ENCODE results near the gene APOA5. TPM values are rescaled to one million over a fixed set of nuclear protein-coding genes. Genes with fewer than 3 reads are reported as not detected.
A peak's percentile ranks its signal among the peaks of the same experiment; 100 is the strongest.

Gene APOA5
- polyA plus RNA-seq, 3 donors = not detected

DNA sequence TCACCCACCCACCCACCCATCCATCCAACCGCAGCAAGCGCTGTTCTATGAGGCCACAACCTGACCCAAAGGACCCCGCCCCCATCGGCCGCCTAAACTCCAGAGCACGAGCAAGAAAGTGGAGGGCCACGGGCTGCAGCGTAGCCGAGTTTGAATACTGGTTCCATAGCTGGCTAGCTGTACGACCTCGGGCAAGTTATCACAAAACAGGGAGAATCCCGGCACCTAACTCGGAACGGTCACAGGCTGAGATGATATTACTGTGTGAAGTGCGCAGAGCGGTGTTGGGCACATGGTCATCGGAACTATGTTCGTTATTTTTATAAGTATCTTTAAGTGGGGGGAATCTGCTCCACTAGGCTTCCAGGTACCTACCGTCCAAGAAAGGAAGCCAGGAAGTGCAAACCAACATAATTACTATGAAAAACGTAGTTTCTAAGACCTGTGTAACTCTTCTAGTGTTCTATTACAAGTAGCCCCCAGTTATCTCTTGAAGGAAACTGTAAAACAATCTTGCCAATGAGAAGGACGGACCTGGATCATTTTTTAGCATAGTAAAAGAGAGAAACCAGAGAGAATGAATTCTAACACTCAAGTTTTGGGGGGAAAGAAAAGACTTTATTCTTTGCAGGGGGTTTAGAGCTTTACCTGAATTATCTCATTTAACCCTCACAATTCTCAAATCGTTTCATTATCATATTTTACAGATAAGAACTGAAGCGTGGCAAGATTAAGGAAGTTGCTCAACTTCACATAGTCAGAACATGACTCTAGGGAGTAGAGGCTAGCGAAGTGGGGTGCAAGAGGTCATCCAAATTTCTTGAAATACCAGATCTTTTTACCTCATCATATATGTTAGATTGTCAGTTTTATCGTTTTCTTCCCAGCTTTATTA, 18.2 kb downstream of the APOA5 start:
- under 1% methylated on average over 13 of the region's 25 CpGs for WGBS (ENCODE audit: insufficient coverage)
- peak overlapping the region; percentile 81 for H3K9ac ChIP-seq (ENCODE audit: insufficient read depth, low read length, poor library complexity, severe bottlenecking)
- peaks cover 41% of the 10 kb centered on the region for H3K4me1 Mint-ChIP-seq
- H2AFZ ChIP-seq (ENCODE audit: insufficient read depth, low read depth, low read length, poor library complexity, severe bottlenecking) = peak overlapping the region; percentile 98
- TF ChIP-seq, protein P1, sequence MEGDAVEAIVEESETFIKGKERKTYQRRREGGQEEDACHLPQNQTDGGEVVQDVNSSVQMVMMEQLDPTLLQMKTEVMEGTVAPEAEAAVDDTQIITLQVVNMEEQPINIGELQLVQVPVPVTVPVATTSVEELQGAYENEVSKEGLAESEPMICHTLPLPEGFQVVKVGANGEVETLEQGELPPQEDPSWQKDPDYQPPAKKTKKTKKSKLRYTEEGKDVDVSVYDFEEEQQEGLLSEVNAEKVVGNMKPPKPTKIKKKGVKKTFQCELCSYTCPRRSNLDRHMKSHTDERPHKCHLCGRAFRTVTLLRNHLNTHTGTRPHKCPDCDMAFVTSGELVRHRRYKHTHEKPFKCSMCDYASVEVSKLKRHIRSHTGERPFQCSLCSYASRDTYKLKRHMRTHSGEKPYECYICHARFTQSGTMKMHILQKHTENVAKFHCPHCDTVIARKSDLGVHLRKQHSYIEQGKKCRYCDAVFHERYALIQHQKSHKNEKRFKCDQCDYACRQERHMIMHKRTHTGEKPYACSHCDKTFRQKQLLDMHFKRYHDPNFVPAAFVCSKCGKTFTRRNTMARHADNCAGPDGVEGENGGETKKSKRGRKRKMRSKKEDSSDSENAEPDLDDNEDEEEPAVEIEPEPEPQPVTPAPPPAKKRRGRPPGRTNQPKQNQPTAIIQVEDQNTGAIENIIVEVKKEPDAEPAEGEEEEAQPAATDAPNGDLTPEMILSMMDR (IDR thresholded peaks at IDR 0.05) = no peak
- H3K27me3 ChIP-seq (ENCODE audit: control insufficient read depth in 2 of 2, insufficient read depth in 2 of 2, low read length in 2 of 2) = no peaks in the 10 kb centered on the region
- DNase-seq = peak; percentile 46 to 65 (median 65)
- H3K4me3 ChIP-seq (replicated peaks in 1 of 3; ENCODE audit: low read depth in 2 of 3, low read length in 3 of 3) = peak overlapping the region; percentile 86 to 98 (median 93)
- H3K79me2 ChIP-seq (ENCODE audit: insufficient read depth, low read length) = peaks cover 37% of the 10 kb centered on the region
- peaks cover 12% of the 10 kb centered on the region for H4K20me1 ChIP-seq (ENCODE audit: insufficient read depth, low read length)
- peaks cover 14 to 40% of the 10 kb centered on the region in 2 donors for H3K36me3 ChIP-seq (replicated peaks in 1 of 2; ENCODE audit: control insufficient read depth in 1 of 2, insufficient read depth in 2 of 2, low read length in 2 of 2)
- H3K4me3 Mint-ChIP-seq = peak overlapping the region; percentile 92 to 97
- H3K4me1 ChIP-seq (ENCODE audit: control insufficient read depth in 1 of 2, insufficient read depth in 2 of 2, low read length in 2 of 2) = peaks cover 36 to 49% of the 10 kb centered on the region in 2 donors
- H3K27me3 Mint-ChIP-seq (ENCODE audit: low read depth in 3 of 3) = peaks cover 0 to 5% (median 0%) of the 10 kb centered on the region in 3 donors
- peak overlapping the region; percentile 59 to 91 for H3K27ac ChIP-seq (ENCODE audit: low read depth in 1 of 2, low read length in 2 of 2)
- peak overlapping the region; percentile 99 for H3K4me2 ChIP-seq (replicated peaks; ENCODE audit: extremely low read depth, low read length, poor library complexity, severe bottlenecking)
- H3K27ac Mint-ChIP-seq = peak overlapping the region; percentile 87 to 98 (median 94)
- no peaks in the 10 kb centered on the region for H3K9me3 Mint-ChIP-seq
- H3K9me3 ChIP-seq (replicated peaks in 1 of 2; ENCODE audit: control insufficient read depth in 1 of 2, insufficient read depth in 1 of 2, low read length in 2 of 2) = no peaks in the 10 kb centered on the region
- intact Hi-C loops (cut with micrococcal nuclease) = loop anchor here in 1 of 2 donors (5.0 kb wide), 1 partner anchor 459 kb away; the partner anchor contains the start of genes PCSK7 and RNF214
- H3K36me3 Mint-ChIP-seq = peaks cover 30 to 41% of the 10 kb centered on the region in 2 donors

DNA sequence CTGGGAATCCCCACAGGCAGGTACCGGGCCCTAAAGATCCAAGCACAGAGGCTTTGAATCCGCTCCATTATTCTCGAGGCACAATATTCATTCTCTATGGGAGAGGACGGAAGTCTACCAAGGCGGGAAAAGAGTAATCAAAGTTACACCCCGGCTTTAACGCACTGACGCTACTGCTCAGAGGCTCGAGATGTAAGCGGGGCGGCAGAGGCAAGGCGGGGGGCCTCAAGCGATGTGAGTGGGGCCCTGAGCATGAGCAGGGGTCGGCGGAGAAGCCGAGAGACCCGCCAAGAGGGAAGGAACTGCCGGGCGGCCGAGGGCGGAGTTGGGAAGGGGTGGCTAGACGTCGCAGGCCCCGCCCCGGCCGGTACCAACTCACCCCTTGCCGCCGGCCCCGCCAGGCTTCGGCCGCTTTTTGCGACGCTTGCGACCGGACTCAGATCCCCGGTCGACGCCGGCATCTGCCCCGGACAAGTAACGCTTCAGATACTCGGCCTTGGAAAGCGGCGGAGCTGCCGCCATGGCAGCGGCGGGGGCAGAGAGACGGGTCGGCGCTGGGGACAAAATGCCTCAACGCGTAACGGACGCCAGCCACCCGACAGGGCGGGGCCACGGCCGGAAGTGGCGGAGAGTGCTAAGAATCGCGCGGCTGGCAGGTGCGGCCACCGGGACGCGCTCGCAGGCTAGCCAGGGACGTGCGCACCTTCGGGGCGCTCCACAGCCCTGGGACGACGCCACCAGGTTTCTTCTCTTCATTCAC, 19.1 kb downstream of the APOA5 start, which contains the start of gene BUD13:
Gene BUD13, minus strand, starts transcription at position 545 of the 760 bp plus-strand sequence. Its CDS starts 23 bp downstream, at position 522.
- Histone ChIP-seq H3K79me2 (ENCODE audit: insufficient read depth, low read length) (peaks cover 45% of the 10 kb centered on the region), H4K20me1 (ENCODE audit: insufficient read depth, low read length) (peaks cover 12% of the 10 kb centered on the region), H3K4me2 (replicated peaks; ENCODE audit: extremely low read depth, low read length, poor library complexity, severe bottlenecking) (peak within 1 kb of the TSS; percentile 99), H3K9me3 (replicated peaks in 1 of 2; ENCODE audit: control insufficient read depth in 1 of 2, insufficient read depth in 1 of 2, low read length in 2 of 2) (no peaks in the 10 kb centered on the region), H2AFZ (ENCODE audit: insufficient read depth, low read depth, low read length, poor library complexity, severe bottlenecking) (peak within 1 kb of the TSS; percentile 98), H3K4me3 (replicated peaks in 1 of 3; ENCODE audit: low read depth in 2 of 3, low read length in 3 of 3) (peak within 1 kb of the TSS; percentile 86 to 98 (median 93)), H3K4me1 (ENCODE audit: control insufficient read depth in 1 of 2, insufficient read depth in 2 of 2, low read length in 2 of 2) (peaks cover 36 to 49% of the 10 kb centered on the region in 2 donors), H3K27me3 (ENCODE audit: control insufficient read depth in 2 of 2, insufficient read depth in 2 of 2, low read length in 2 of 2) (no peaks in the 10 kb centered on the region), H3K27ac (ENCODE audit: low read depth in 1 of 2, low read length in 2 of 2) (peak within 1 kb of the TSS; percentile 71 to 91), H3K9ac (ENCODE audit: insufficient read depth, low read length, poor library complexity, severe bottlenecking) (peak within 1 kb of the TSS; percentile 81), H3K36me3 (replicated peaks in 1 of 2; ENCODE audit: control insufficient read depth in 1 of 2, insufficient read depth in 2 of 2, low read length in 2 of 2) (peaks cover 8 to 38% of the 10 kb centered on the region in 2 donors)
- Mint-ChIP-seq H3K4me1 (peaks cover 41% of the 10 kb centered on the region), H3K36me3 (peaks cover 24 to 35% of the 10 kb centered on the region in 2 donors), H3K4me3 (peak within 1 kb of the TSS; percentile 92 to 97), H3K27ac (peak within 1 kb of the TSS; percentile 93 to 98 (median 95)), H3K27me3 (ENCODE audit: low read depth in 3 of 3) (peaks cover 0 to 5% (median 0%) of the 10 kb centered on the region in 3 donors), H3K9me3 (no peaks in the 10 kb centered on the region)
- TF ChIP-seq, protein P1 (IDR thresholded peaks at IDR 0.05) = no peak
- under 1% methylated on average over 62 of the region's 73 CpGs for WGBS (ENCODE audit: insufficient coverage)
- peak; percentile 78 to 81 (median 79) for DNase-seq
- intact Hi-C loops (cut with micrococcal nuclease) = loop anchor here in 1 of 2 donors (5.0 kb wide), 1 partner anchor 460 kb away; the partner anchor contains the start of genes PCSK7 and RNF214
